G401 (cell line): ENCODE measurements around the gene MED25. TPM values are rescaled to one million over a fixed set of nuclear protein-coding genes. Genes with fewer than 3 reads are reported as not detected.
A peak's percentile ranks its signal among the peaks of the same experiment; 100 is the strongest.

Experiments used
- DNase-seq: peaks from one replicate; pipeline ENCODE4 v3.0.0-alpha.2; 2015; ENCODE audit warnings: low spot score
- in situ Hi-C: cut with HindIII; loops from 2 replicates; pipeline ENCODE4 v1.10.0; 2016; ENCODE audit warnings: low sequenced_read_pairs, mixed read lengths
- total RNA-seq: library from RNA; depleted of rRNA; stranded (reverse); fragments of >200 nt; shearing (Covaris generic); gene quantifications from 2 replicates; pipeline ENCODE4 v1.2.3, GENCODE V29; 2014

MED25 gene
- total RNA-seq, 1 experiment from 2014 or later: 44.7 TPM

DNA sequence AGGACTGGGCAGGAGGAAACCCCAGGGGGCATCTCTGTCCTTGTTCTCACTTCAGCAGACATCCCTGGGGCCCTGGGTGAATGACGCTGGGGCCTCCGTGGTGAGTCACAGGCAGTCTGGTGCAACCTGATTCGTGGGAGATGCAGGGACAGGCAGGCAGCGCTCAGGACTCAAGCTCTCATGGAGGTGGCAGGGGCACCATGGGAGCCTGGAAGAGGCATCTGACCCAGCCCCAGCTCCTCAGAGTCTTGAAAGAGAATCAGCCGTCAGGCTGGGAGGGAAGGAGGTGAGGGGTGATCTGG lies 18.9 kb downstream of the MED25 start:
- DNase-seq: no peak
- in situ Hi-C loops: no loop called here

DNA sequence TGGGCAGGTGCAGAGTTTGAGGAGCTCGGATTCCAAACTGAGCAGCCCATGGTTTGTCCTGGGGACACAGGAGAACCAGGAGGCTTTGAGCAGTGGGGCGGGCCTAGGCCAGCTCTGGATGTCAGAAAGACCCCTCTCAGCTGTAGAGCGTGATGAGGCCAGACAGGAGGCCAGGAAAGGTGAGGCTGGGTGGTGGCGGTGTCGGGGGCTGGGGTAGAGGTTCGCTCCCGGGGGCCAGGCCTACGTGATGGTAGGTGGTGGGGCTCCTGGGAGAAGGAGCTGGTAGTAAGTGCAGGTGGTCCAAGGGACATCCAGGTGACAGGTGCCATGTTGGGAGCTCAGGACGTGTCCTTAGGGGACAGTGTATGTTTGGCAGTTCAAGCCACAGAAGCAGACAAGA lies 19.3 kb downstream of the MED25 start:
- in situ Hi-C loops: no loop called here
- no peak for DNase-seq

DNA sequence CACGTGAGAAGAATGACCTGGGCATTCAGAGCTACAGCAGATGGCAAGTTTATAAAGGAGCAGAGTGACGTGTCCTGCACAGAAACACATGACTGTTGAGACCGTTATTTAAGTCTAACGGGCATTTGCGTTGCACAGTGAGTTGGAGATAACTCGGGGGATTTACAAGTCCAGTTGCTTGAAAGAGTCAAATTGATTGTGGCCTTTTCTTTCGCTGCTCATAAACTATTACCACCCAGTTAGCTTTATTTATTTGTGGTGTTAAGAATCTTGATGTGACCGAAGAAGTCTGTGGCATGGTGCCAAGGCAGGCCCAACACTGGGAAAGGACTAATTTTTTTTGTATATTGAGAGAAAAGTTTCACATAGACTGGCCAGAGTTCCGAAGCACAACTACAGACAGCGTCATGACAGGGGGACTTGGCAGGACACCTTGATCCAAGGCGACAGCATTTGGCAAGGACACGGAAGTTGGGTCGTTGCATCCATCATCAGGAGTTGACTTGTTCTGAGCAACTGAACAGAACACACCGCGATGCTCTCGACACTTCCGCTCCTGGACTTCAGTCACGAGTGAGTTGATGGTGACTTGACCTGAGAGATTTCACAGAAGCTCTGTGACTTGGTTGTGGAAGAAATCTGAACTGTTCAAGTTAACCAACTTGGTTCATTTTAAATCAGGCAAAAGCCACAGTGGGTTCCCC lies 20.9 kb downstream of the MED25 start:
- no peak for DNase-seq
- in situ Hi-C loops: no loop called here

DNA sequence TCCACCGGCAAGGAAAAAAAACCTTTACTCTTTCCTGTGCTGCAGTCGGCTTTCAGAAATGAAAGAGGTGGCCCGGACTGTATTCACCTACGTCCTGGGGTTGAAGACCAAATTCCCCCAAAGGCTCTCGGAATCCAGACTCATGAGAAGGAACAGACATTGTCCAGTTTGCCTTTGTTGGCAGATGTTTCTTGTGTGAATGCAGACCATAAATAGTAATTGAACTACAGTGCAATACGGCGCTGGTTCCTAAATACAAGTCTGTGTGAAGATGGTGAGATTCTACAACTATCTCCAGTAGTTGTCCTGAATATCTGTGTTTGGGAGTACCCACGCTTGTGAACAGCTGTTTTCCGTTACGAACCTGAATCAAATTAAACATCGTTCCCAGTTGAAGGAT lies 21.6 kb downstream of the MED25 start:
- no peak for DNase-seq
- in situ Hi-C loops: no loop called here

DNA sequence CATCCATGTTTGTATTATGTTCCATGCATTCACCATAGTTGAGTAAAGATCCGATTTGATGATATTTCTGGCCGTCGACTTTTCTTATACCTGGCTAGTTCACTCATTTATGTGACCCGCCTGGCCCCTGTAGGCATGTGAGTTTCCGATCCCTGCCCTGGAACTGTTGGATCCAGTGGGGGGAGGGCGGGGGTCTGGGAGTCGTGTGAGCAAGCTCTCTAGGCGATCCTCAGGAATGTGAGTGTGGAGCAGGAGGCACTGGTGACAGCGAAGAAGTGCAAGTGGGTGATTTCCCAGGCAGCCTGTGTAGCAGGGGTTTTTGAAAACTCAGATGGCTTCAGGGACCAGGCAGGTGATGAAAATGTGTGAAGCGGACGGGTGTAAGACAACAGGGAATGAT lies 22.2 kb downstream of the MED25 start:
- DNase-seq: no peak
- in situ Hi-C loops: no loop called here

DNA sequence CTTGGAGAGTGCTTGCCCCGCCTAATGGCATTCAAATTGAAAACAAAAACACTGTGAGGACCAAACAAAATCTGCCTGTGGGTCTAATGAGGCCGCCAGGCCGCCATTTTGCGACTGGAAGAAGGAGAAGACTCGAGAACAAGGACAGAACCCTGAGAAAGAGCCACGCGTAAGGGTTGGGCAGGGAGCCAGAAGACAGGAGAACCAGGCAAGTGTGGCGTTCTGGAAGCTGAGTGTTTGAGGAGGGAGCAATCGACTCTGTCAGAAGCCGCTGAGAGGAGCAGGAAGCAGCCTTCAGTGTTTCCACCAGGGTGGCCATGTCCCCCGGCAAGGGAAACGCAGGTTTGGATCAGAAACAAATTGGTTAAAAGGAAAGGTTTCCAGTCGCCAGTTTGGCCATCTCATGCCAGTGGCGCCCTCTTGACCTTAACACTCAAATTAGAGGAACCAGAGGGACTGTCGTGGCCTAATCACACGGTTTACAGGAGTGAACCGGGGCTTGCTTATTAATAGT lies 22.7 kb downstream of the MED25 start:
- DNase-seq: no peak
- in situ Hi-C loops: no loop called here

DNA sequence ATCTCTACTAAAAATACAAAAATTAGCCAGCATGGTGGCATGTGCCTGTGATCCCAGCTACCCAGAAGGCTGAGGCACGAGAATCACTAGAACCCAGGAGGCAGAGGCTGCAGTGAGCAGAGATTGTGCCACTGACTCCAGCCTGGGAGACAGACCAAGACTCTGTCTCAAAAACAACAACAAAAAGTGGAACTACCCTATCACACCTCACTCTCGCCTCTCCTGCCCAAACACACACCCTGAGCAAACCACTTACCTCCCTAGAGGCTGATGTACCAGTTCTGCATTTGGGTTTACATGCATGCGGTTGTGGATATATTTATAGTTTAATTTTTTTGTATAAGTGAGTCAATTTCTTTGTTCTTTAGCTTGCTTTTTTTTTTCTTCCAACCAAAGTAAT lies 25.2 kb downstream of the MED25 start:
- in situ Hi-C loops: no loop called here
- DNase-seq: no peak

DNA sequence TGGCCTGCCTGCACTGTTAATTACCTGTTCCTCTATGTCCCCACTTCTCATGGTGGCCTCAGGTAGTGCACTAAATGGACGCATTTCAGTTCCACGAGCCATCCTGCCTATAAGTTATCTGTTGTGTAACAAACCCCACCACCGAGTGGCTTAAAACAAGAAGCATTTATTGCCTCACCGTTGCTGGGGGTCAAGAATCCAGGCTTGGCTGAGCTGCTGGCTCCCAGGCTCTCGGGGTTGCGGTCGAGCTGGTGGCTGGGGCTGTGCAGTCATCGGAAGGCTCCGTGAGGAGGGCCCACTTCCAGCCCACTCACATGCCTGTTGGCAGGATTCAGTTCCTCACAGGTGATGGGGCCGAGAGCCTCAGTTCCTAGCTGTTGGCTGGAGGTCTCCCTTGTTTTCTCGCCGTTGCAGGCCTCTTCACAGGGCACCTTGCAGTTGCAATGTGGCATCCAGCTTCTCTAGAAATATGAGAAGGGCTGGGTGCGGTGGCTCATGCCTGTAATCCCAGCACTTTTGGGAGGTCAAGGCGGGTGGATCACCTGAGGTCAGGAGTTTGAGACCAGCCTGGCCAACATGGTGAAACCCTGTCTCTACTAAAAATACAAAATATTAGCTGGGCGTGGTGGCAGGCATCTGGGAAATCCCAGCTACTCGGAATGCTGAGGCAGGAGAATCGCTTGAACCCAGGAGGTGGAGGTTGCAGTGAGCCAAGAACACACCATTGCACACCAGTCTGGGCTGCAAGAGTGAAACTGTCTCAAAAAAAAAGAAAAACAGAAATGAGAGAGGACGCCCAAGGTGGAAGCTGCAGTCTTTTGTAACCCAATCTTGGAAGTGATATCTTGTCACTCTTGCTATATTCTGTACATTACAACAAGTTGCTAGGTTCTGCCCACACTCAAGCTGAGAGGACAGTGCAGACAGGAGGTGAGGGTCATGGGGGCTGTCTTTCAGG lies 26.3 kb downstream of the MED25 start:
- DNase-seq: no peak

DNA sequence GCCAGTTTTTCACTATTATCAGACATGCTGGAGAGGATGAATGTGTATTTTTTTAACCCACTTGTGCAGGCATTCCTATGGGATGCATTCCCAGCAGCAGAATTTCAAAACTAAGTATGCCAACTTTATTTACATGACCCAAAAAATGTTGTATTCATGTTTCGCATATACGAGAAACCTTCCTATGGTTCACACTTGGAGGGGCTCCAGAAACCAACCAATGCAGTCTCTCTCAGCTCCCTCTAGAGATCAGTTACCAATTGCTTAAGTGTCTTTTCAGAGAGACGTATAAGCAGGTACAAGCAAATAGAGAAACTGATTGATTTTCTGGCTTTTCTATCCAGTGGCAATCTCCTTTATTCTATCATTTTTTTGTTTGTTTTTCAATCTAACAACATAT lies 27.3 kb downstream of the MED25 start:
- DNase-seq: no peak
- in situ Hi-C loops: no loop called here

More for the DNA sequence above, 26.3 kb downstream of the MED25 start:
- in situ Hi-C loops: no loop called here

DNA sequence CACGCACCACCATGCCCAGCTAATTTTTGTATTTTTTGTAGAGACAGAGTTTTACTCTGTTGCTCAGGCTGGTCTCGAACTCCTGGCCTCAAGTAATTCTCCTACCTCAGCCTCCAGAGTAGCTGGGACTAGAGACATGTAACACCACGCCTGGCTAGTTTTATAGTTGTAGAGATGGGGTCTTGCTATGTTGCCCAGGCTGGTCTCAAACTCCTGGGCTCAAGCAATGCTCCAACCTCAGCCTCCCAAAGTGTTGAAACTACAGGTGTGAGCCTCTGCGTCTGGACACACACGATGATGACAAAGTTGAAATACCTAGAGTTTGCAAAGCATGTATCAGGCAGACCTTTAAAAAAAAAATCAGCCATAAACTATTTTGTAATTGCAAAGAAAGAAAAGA lies 28.3 kb downstream of the MED25 start:
- in situ Hi-C loops: no loop called here
- DNase-seq: no peak

DNA sequence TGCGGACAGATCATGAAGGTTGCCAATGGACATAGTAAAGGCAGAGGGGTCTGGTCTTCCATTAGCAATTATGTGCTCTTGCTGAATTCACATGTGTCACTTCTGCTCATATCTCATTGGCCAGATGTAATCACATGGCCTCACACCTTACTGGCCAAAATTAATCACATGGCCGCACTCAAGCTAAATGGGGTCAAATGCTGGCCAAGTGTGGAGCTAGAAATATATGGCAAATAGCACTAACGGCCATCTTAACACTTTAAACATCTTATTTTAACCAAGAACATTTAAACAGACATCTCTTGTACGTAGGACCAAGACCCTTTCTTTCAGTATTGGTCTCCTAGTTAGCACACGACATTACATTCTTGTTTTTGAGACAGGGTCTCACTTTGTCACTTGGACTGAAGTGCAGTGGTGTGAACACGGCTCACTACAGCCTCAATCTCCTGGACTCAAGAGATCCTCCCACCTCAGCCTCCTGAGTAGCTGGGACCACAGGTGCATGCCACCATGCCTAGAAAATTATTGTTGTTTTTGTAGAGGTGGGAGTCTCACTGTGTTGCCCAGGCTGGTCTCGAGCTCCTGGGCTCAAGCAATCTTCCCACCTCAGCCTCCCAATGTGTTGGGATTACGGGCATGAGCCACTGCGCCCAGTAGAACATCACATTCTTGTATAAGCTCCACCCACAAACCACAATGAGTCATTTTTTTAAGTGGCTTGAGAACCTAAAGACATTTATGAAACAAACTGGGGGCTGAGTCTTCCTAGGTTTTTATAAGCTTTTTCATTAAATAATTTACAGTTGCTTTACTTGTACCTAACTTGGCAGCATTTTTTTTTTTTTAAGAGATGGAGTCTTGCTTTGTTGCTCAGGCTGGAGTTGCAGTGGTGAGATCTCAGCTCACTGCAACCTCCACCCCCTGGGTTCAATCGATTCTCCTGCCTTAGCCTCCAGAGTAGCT lies 29.9 kb downstream of the MED25 start:
- in situ Hi-C loops: no loop called here
- DNase-seq: no peak

DNA sequence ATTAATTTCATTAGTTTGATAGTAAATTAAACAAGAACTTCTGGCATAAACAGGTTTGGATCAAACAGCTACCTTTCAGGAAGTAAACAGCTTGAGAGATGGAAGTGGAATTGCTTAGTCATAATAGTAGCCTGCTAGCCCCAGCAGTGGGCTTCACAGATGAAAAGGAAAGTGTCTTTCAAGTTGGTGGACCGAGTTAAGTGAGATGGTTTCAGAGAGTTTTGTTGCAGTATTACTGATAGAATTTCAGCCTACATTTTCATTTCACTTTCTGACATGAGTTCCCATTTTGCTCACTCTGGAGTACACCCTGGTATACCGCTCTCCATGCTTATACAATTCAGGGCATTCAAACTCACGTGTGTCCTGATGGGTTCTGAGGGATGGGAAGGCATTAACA lies 30.8 kb downstream of the MED25 start:
- DNase-seq: no peak
- in situ Hi-C loops: no loop called here

DNA sequence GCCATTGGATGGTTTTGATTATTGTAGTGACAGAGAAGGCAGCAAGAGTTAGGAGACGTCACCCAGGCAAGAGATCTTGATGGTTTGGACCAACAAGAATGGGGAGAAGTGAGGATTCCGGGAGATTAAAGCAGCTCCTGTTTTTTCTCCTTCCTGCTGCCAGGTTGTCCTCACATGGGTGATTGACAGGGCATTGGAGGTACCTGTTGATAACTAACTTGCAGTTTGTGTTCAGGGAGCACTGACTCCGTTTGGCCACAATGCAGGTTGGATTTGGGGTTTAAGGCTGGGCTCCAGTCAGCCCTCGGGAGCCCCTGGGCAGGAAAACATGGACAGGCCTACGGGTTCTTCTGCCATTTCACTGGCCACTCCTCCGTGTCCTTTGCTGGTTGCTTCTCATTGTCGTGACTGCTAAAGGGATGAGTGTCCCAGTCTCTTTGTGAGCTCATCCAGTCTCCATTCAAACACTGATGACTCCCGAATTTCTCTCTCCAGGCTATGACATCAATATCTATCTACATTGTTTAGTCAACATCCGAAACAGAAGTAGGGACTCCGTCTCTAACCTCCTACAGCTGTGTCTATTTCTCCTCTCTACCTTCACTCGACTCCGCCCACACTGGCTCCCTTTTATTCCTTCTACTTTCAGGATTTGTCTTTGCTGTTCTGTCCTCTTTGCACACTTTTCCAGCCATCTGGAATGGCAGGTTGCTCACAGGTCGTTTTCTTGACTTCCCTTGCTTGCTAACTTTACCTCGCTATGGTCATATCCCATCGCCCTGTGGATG lies 31.5 kb downstream of the MED25 start:
- in situ Hi-C loops: no loop called here
- no peak for DNase-seq

DNA sequence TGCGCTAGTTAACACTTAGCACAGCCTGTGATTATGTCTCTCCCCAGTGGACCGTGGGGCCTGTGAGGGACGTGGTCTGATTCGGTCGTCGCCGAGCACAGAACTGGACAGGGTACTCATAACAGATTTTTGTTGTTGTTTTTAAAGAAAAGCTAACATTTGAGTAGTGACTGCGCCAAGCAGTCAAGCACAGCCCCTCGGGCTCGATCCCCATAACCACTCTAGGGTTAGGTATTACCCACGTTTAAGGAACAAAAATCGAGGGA lies 32.1 kb downstream of the MED25 start:
- DNase-seq: no peak
- in situ Hi-C loops: no loop called here

DNA sequence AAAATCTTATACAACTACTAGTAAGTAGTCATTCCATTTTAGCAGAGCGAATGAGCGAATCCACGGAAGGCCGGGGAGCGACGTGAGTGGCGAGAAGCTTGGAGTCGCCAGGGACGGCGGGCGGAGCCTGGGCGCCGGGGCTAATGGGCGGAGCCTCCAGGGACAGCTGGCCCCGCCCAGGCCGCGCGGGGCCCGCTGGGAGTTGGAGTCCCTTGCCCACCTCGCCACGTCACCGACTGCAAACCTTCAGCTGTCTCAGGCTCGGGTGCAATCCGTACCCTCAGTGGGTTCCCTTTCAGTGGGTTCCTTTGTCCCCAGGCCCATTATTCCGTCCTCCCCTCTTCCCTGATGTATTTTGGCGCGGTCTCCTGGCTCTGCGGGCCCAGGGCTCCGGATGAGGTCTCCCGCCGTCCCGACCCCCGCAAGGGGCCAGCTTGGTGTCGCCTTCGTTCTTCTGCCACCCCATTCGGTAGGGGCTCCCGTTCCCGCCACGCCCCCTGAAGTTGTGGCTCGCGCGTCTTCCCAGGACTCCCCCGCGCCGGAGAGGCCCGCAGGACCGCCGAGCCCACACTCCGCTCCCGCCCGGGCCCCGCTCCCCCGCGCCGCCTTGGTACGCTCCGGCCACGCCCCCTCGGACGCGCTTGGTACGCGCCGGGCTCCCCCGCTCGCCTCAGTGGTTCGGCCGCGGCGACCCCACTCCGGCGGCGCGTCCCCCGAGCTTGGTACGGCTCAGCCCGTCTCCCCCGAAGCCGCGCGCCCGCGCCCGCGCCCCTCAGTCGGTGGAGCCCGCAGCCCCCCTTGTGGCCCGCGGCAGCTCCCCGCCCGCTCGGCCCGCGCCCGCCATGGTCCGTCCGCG lies 32.6 kb downstream of the MED25 start, which contains the start of gene PTOV1:
Gene PTOV1, plus strand, starts transcription at position 673 of the 856 bp plus-strand sequence.
- peak; percentile 95 for DNase-seq
- in situ Hi-C loops: no loop called here

DNA sequence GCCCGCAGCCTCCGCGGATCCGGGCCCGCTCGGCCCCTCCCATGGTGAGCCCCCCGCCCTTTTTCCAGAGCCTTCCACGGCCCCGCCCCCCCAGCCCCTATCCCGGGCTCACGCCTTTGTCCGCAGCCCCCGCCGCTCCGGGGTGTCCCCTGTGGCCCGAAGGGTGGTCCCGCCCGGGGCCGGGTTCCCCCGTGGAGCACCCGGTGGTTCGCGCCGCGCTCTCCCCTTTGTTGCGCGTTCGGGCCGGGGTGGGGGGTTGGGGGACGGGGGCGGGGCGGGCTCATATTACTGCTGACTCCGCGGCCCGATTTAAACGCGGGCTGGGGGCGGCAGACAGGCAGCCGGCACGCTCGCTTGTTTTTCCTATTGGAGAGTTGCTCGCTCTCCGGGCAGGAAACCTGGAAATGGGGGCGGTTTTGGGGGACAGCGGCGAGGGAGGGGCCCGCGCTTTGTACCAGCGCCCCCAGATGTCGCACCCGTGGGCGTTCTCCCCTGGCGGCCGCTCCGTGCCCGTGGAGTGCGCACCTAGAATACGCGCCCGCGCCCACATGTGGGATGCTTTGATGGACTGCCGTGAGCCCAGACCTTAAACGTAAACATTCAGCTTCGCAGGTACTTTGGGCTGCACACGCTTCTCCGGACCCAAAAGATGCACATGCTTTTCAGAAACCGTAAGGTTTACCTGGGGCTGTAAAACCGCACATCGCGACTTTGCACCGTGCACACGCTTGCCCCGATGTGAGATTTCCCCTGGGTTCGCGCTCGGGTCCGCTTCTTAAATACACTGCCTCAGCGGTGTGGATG lies 33.6 kb downstream of the MED25 start:
- in situ Hi-C loops: no loop called here
- no peak for DNase-seq

DNA sequence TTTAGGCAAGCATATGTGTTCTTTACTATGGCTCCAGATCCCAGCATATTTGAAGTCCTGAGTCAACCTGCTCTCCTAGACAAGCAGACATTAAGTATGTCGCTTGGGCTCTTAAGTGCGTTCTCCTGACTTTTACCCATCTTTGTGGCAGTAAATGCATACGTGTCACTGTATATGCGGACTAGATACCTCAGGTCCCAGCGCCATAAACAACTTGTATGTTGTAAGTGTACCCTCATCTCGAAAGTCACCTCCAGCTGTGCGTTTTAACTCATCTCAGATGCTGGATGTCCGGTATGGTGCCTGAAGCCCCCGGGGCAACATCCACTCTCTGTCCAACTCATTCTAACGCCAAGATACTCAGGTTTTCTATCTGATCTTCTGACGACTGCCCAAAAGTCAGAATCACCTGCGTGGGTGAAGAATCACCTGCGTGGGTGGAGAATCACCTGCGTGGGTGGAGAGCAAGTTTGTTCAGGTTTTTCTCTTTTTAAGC lies 34.6 kb downstream of the MED25 start:
- no peak for DNase-seq
- in situ Hi-C loops: no loop called here
